Activated CD4-positive, CD25-positive, alpha-beta regulatory T cell treated with anti-CD3 and anti-CD28 coated beads, Interleukin-2, amount 50 U/mL, for 16 hours (primary cell): ENCODE results near the gene SBK2.
"Not testable (repeated sequence)": the region's sequence is repeated elsewhere in the genome, so short reads cannot be mapped to it uniquely, and the experiment has no call there.

ENCODE experiments used
- DNase-seq: peaks from one replicate; pipeline ENCODE4 v3.0.0-alpha.2; 2020; ENCODE audit warnings: low read depth, low spot score

The SBK2 gene

DNA sequence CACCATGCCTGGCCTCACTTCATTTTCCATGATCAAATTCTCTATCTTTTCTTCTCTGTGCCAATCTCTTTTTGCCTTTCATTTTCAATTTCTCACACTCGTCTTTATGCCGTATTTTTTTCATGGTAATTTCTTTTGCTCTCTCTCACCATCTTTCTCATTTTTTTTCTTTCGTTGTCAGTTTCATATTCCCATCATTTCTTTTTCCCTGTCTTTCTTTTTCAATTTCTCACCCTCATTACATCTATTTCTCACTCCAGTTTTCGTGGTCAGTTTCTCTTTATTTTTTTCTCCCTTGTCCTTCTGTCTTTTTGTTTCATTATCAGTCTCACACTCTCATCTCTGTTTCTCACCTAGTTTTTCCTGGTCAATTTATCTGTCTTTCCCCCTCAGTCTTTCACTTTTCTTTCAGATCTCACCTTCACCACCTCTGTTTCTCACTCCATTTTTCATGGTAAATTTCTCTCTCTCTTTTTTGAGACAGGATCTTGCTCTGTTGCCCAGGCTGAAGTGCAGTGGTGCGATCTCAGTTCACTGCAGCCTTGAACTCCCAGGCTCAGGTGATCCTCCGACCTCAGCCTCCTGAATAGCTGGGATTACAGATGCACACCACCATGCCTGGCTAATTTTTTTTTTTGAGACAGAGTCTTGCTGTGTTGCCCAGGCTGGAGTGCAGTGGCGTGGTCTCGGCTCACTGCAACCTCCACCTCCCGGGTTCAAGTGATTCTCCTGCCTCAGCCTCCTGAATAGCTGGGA, 34.6 kb downstream of the SBK2 start:
- no peak for DNase-seq

DNA sequence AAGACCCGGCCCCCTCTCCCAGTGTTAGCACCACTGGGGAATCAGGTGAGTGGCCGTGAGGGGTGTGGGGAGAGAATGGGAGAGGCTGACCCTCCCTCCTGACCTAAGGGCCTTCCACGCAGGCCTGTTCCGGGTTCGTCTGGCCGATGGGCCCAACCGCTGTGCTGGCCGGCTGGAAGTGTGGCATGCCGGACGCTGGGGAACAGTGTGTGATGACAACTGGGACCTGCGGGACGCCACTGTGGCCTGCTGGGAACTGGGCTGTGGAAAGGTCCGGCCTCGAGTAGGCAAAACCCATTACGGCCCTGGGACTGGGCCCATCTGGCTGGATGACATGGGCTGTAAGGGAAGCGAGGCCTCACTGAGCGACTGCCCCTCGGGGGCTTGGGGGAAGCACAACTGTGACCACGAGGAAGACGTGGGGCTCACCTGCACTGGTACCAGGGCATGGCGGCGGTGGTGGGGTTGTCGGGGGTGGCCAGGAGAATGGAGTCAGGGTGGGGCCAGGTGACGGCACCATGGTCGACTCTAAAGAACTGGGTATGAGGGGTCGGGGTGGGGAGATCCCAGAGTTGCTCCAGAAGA, 36.5 kb downstream of the SBK2 start:
- DNase-seq: no peak

DNA sequence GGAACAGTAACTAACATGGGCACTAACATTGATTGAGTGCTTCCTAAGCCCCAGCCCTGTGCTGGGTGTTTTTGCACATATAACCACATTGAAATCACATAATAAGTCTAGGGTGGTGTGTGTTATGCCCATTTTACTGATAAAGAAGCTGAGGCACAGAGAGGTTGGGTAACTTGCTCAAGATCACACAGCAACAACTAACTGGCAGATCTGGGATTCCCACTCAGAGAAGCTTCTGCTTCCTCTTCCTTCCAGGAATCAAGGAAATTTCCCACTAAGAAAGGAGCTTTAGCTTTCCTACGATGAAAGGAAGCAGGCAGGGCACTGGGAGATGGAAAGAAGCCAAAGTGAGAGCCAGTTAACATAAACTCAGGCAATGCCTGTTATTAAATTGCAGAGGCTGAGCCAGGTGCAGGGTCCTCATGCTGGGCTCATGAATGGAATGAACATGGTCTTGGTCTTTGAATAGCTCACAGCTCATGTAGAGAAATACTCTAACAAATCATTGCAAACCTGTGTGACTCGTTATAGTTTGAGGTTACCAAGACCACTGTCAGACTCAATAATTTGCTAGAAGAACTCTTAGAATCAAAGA, 38.6 kb downstream of the SBK2 start:
- no peak for DNase-seq

DNA sequence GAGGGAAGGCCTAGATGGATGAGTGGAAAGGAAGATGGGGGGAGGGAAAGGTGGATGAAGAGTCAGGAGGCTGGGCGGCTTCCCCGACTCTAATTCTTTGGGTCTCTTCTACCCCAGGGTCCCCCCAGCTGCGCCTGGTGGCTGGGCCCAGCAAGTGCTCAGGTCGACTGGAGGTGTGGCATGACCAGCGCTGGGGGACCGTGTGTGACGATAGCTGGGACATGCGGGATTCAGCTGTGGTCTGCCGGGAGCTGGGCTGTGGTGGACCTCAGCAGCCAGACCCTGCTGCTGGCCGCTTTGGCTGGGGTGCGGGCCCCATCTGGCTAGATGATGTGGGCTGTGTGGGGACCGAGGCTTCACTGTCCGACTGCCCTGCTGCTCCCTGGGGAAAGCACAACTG, 39.2 kb downstream of the SBK2 start:
- no peak for DNase-seq

DNA sequence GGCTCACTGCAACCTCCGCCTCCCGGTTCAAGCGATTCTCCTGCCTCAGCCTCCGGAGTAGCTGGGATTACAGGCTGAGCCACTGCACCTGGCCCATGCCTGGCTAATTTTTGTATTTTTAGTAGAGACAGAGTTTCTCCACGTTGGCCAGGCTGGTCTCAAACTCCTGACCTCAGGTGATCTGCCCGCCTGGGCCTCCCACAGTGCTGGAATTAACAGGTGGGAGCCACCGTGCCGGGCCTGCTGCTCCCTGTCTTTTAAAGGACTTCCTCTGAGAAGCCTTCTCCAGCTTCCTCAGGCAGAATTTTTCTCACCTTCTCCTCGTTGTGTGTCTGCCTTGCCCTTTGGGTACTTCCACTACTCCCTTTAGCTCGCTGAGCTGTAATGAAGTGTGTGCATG, 40.1 kb downstream of the SBK2 start:
- not testable (repeated sequence) for DNase-seq

DNA sequence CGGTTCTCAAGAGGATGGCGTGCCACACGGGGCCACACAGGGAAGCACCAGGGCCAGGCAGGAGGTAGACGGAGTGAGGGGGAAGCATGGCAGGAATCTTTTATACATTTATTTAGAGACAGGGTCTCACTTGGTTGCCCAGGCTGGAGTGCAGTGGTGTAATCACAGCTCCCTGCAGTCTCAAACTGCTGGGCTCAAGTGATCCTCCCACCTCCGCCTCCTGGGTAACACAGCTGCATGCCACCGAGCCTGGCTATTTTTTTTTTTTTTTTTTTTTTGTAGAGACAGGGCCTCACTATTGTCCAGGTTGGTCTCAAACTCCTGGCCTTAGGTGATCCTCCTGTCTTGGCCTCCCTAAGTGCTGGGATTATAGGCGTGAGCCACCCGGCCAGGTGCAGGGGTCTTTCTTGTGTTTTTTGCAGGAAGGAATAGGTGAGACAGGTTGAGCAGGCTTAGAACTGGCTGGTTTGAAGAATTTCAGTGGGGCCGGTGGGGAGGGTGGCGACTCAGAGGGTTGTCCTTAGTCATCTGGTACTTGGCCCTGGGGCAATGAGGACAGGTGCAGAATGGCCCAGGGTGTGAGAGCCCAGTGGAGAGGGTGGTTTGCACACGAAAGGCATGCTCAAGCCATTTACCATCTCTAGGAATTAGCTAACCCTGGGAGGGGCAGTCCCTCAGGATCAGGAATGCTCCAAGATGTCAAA, 41.1 kb downstream of the SBK2 start:
- no peak for DNase-seq

DNA sequence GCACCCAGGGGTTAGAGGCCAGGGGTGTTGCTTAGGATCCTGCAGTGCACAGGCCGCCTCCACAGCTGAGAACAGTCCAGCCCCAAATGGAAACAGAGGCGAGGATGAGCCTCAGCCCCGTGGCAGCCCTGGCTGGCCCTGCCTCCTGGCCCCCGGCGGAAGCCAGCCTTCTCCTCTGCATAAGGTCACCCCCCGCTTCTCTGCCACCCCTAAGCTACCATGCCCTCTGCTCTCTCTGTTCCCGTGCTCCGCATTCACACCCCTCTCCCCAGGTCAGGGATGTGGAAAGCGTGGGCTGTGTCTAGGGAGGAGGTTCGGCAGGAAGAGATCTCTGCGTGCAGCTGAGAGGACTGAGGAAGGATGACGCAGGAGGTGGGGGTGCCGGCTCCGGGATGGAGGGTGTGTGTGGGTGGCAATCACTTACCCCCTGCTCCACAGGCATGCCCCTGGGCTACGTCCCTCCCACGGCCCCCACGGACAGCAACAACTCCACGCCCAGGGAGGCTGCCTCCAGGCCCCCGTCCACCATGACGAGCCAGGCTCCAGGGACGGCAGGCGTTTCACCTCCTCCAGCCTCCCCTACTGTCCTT, 42.7 kb downstream of the SBK2 start:
- no peak for DNase-seq

DNA sequence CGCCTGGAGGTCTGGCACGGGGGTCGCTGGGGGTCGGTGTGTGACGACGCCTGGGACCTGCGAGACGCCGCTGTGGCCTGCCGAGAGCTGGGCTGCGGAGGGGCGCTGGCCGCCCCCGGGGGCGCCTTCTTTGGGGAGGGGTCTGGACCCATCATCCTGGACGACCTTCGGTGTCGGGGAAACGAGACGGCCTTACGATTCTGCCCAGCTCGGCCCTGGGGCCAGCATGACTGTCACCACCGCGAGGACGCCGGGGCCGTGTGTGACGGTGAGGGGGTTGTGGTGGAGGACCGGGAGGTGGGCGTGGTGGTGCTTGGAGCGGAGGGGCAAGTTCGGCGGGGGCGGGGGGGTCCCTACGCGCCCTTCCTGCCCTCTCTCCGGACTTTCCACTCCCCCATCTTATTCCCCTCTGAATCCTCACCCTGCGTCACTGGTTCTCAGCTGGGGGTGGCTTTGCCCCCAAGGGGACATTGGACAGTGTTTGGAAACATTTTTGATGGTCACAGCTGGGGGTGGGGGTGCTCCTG, 43.2 kb downstream of the SBK2 start:
- no peak for DNase-seq

DNA sequence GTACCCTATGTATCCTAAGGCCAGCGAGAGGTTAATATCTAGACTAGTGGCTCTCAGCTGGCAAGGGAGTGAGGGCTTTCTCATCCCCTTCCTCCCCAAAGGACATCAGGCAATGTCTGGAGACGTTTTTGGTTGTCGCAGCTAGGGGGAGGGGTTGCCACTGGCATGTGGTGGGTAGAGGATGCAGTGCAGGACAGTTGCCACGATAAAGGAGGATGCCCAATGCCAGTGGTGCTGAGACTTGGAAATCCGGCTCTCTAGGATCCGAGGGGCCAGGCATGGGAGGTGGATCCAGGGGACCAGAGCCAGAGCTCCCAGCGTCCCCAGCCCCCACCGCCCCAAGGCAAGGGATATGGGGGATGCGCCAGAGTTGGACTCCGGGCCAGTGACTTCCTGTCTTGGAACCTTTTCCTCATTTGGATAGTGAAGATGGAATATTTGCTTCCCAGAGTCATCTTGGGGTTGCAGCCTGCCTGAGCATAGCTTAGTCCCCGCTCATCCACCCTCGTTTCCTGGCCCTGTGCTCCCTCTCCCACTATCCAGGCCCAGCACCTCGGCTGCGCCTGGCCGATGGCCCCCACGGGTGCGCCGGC, 43.8 kb downstream of the SBK2 start:
- no peak for DNase-seq

DNA sequence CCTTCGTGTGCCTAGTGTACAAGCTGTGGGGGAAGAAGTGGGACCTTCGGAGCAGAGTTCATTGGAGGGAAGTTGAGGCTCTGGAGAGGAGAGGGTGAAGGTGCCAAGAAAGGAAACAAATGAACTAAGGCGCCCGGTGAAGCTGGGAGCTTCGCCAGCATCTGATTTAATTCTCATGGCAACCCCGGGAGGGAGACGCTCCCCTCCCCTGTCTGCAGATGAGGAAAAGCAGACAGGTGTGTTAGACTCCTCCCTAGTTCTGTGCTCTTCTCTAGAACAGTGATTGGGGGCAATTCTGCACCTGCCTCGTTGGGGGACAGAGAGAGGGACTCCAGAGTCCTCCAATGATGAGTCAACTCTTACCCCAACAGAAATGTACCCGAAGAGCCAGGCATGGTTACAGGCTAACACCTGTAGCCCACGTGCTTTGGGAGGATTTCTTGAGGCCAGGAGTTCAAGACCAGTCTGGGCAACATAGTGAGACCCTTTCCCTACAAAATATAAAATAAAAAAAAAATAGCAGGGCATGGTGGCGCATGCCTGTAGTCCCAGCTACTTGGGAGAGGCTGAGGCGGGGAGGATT, 44.5 kb downstream of the SBK2 start:
- DNase-seq: no peak

DNA sequence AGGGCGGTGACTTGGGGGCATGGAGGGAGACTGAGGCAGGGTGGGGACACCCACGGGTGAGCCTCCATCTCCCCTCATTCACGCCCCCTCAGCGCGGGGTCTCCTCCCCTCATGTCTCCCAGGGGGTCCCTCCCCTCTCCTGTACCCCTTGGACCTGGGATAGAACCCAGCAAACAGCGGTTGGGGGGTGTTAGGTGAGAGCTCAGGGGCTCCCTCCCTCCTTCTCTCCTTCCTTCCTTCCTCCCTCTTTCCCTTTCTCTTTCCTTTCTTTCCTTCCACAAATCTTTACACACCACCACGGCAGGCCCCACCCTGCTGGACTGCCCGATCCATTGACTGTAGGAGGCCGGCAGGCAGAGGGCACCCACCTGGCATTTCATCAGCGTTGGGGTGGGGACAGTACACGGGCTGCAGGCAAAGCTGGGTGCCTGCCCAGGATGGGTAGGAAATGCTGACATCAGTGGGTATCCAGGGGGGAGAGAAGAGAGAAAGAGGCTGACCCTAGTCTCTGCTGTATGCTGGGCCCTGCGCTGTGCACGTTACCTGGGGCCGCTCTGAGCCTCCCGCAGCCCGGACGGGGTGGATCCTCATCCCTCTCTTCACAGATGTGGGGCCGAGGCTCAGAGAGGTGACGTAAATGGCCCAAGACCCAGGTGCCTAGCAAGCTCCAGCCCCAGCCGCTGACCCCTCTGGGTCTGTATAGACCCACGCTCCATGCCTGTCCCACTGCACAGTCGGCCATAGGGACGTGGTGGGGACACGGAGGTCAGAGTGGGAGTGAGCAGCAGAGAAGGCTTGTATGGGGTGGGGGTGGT, 45.2 kb downstream of the SBK2 start:
- DNase-seq: no peak

DNA sequence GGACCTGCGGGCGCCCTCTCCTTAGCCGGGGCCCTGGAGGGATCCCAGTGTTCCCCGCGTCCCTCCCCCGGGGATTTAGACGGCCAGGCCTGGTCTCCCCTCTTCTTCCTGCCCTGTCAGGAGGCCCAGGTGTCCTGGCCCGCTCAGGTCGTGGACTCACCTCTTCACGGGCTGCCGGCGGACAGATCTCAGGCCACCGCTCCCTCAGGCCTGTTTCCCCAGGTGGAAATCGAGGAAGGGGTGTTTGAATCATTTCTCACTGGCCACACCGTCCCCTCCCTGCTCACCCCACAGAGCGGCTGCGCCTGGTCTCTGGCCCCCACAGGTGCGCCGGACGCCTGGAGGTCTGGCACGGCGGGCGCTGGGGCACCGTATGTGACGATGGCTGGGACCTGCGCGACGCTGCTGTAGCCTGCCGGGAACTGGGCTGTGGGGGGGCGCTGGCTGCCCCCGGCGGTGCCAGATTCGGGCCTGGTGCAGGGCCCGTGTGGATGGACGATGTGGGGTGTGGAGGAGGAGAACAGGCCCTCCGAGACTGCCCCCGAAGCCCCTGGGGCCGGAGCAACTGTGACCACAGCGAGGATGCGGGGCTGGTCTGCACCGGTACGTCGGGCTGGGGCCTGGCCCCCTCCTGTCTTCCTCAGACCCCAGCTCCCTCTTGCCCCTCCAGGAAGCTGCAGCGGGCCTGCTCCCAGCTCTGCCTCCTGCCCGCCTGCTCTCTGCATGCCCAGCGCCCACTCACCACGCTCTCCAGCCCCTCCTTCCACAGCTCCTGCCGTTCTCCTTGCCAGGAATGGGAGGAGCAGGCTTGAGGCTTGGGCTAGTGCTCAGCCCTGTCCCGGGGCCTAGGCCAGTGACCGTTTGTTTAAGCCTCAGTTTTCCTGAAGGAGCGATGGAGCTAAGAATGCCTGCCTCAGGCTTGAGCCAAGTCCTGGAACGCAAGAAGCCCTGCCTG, 46.2 kb downstream of the SBK2 start:
- no peak for DNase-seq

DNA sequence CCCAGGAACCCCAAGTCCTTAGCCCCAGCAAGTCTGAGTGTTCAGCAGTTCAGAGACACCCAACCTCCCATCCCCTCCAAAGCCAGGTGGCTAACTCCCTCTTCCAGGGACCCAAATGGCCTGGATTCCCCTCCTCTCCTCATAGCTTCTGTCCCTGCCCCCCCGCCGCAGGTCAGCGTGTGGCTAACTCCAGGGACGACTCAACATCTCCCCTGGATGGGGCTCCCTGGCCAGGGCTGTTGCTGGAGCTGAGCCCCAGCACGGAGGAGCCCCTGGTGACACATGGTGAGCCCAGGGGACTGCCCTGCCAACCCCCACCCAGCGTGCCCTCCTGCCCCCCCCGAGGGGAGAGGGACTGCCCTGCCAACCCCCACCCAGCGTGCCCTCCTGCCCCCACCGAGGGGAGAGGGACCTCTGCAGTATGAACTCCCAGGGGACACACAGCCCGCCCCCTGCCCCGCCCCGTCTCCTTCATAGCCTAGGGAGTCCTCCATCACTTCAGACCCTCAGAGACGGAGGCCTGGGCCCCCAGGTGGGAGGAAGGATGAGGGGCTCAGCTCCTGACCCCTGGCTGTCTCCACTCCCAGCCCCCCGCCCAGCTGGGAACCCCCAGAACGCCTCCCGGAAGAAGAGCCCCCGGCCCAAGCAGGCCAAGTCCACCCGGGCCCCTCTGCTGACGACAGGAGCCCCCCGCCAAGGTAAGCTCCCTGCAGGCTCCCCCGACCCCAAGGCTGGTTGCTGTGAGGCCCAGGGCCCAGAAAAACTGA, 47.0 kb downstream of the SBK2 start:
- DNase-seq: no peak

DNA sequence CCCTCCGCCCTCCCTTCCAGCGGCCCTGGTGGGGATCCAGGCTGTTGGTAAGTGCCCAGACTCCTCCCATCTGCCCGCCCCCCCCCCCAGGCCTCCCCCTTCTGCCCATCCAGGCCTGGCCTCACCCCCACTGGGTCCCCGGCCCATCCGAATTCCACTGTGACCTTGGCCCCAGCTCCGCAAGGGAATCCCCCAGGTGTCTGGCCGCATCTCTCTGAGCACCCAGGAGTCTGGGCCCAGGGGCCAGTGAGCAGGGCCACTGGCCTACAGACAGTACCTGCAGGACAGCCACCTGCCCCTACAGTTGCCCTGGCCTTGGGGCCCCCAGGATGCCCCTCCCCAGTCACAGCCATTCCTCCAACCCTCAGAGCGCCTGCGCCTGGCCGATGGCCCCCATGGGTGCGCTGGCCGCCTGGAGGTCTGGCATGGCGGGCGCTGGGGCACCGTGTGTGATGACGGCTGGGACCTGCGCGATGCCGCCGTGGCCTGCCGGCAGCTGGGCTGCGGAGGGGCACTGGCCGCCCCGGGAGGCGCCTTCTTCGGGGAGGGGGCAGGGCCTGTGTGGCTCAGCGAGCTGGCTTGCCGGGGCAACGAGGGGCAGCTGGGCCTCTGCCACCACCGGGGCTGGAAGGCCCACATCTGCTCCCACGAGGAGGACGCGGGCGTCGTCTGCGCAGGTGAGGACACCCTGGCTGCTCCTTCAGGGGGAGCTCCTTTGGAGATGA, 47.8 kb downstream of the SBK2 start:
- no peak for DNase-seq

DNA sequence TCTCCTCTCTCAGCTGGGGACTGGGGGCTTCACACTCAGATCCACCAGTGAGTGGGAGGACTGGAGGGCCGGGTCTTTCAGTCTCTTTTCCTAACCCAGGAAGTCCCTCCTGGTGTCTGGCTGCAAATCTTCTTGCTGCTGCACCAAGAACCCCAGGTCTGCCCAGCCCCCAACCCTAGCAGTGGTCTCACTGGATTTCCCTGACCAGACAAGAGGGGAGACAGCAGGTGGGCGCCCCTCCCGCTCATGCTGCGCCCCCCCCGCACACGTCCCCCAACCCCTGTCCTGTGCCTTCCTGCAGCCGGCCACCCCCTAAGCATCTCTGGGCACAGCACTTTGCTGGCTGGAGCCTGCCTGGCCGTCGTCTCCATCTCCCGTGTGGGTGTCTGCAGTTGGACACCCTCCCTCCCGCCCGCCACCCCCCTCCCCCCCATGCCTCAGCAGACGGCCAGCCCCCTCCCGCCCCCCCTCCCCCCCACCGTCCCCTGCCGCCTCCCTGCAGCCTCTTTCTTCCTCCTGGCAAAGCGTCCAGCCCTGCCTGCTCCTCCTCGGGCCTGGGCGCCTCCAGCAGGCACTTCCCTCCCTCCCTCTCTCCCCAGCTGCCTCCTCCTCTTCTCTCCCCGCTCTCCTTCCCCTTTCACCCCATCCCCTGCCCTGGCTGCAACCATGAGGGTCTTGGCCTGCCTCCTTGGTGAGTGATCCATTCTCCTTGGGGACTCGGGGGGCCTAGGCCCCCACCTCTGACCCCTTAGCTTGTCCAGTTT, 48.8 kb downstream of the SBK2 start, which contains the start of gene SSC5D:
Gene SSC5D (plus strand): TSS at position 513 of the 764 bp plus-strand sequence. CDS start 154 bp downstream, at position 667.
- DNase-seq: no peak

DNA sequence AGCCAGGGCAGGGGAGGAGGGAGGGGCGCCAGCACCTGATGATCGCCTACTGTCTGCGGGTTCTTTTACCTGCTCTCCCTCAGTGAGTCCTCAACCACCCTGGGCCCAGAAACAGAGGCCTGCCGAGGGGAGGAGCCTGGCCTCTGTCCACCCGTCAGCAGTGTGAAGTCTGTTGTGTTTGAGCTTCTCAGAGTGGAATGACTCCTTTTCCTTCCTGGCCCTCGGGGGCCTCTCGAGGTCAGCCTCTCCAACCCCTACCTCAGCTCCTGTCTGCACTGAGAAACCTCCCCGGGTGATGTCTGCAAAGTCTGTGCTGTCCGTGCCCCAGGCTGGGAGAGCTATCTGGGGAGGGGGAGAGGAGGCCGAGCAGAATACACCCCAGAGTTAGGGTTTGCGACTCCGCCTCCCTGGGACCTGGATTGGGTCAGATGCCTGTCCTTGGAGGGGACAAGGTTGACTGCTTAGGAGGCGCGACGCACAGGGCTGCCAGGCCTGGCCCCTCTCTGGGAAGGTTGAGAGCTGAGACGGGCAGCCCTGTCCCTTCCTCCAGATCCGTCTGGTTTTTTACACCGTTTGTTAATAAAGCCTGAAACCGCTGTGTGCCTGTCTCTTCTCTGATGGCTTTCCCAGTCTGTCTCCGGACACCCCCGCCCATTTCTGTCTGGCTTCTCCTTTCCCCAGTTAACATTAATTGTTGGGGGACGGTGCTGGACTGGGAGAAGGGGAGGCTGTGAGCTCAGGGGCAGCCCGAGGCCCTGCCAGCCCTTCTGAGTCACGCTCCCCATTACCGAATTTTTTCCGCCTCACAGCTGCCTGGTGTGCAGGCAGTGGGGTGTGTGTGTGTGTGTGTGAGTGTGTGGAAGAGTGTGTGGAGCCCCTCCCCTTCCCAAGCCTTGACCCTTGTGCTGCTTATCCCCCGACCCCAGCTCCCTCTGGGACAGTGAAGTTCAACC, 49.7 kb downstream of the SBK2 start:
- no peak for DNase-seq
